ENCODE measurements around the gene SMIM41.

SMIM41 gene

DNA sequence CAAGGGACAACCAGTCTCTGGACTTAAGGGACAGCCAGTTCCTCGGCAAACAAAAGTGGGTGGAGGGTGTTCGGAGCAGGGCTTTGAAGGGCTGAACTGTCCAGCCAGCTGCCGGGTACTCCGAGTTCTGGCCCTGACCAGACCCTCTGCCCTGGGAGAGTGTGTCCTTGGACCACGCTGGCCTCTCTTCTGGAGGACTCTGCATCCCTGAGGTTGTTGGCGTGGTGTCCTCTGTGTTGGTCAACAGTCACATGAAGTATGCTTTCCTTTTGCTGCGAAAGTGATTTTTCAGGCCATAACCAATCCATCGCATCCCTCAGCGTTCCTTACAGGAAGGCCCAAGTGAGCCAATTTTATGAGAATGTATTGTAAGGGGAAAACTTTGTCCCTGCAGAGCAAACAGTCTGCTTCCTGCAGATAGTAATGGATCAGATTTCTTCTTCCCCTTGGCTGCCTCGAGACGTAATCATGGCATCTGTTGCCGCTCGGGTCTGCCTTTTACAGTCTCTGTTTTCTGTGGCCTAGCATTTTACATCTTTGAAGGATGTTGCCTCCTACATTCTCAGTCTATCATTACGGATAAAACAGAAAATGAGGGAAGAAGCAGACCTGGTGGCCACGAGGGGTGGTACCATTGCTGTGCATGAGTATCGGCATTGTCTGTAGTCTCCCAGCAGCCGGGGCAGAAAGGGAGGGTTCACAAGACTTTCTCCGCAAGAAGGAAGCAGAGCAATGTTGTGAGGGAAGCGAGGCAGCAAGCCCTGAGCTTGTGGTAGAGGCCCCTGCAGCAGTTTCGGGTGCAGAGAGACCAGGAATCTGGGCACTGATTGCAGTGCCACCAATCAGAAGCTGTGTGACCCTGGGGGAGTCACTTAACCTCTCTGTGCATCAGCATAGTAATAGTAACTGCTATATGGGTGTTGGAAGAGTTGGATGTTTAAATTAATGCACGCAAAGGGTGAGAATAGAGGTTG is 47.4 kb downstream of the SMIM41 start:
- 0 out of 2 replicates have a peak, but pooled peaks cover 4% of the 10 kb centered on the region for H3F3A ChIP-seq (ENCODE audit: control insufficient read depth, insufficient read depth)
- no peak overlapping the region for H3K4me2 ChIP-seq (ENCODE audit: low read length)
- TF ChIP-seq EZH2phosphoT487 (IDR thresholded peaks at IDR 0.05; ENCODE audit: borderline replicate concordance, low read length) = no peak
- TF ChIP-seq, protein P1, sequence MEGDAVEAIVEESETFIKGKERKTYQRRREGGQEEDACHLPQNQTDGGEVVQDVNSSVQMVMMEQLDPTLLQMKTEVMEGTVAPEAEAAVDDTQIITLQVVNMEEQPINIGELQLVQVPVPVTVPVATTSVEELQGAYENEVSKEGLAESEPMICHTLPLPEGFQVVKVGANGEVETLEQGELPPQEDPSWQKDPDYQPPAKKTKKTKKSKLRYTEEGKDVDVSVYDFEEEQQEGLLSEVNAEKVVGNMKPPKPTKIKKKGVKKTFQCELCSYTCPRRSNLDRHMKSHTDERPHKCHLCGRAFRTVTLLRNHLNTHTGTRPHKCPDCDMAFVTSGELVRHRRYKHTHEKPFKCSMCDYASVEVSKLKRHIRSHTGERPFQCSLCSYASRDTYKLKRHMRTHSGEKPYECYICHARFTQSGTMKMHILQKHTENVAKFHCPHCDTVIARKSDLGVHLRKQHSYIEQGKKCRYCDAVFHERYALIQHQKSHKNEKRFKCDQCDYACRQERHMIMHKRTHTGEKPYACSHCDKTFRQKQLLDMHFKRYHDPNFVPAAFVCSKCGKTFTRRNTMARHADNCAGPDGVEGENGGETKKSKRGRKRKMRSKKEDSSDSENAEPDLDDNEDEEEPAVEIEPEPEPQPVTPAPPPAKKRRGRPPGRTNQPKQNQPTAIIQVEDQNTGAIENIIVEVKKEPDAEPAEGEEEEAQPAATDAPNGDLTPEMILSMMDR (IDR thresholded peaks at IDR 0.05; ENCODE audit: low read depth, low read length, poor library complexity, severe bottlenecking) = no peak
- no peaks in the 10 kb centered on the region for H3K9me3 ChIP-seq (ENCODE audit: control insufficient read depth, insufficient read depth, low read length)
- no peak overlapping the region for H3K27ac ChIP-seq (ENCODE audit: low read depth, low read length)
- H3K4me1 ChIP-seq (ENCODE audit: control insufficient read depth, low read length) = peaks cover 28% of the 10 kb centered on the region
- H3K4me3 ChIP-seq (ENCODE audit: low read length) = no peak overlapping the region
- no peaks in the 10 kb centered on the region for H3K36me3 ChIP-seq (ENCODE audit: control insufficient read depth, low read length)
- H3K27me3 ChIP-seq (ENCODE audit: control insufficient read depth, low read length) = no peaks in the 10 kb centered on the region; the same call in 1 of the 2 replicates
- H3K9me2 ChIP-seq (replicated peaks; ENCODE audit: control insufficient read depth, low read length) = no peaks in the 10 kb centered on the region
- H4K20me1 ChIP-seq (ENCODE audit: control insufficient read depth, insufficient read depth, low read depth, low read length) = no peaks in the 10 kb centered on the region
- H3K79me2 ChIP-seq (ENCODE audit: control insufficient read depth, low read length) = no peaks in the 10 kb centered on the region

DNA sequence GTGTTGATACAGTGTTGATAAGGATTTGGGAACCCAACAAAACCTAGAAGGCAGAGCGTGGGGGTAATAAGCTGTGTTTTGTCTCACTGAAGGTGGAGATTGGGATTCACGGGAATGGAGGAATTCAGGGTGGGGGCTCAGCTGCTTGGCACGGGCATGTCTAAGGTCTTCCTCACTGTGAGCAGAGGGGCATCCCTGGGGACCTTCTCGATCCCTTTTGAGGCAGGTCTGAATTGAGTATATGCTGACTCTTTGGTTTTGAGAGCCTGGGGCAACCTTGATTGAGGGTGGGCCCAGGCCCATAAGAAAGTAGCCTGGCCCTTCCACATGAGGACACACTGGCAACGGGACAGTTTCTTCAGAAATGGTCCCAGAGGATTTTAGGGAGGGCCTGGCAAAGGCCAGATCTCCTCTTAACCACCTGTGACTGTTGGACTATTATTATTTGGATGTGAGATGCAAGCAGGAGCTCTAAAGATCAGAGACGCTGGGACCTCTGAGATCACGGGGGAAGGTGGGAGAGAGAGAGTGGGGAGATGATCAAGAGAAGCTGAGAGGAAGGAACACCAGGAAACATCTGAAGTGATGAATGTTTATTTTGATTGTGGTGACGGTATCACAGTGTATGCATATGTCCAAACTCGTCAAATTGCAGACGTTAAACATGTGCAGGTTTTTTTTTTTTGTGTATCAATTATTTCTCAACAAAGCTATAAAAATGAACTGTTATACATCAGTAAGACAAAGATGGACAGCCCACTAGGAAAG is 48.4 kb downstream of the SMIM41 start:
- peaks cover 4% of the 10 kb centered on the region; the same call in 1 of the 2 replicates for H3K27me3 ChIP-seq (ENCODE audit: control insufficient read depth, low read length)
- peaks cover 19% of the 10 kb centered on the region for H3K4me1 ChIP-seq (ENCODE audit: control insufficient read depth, low read length)

DNA sequence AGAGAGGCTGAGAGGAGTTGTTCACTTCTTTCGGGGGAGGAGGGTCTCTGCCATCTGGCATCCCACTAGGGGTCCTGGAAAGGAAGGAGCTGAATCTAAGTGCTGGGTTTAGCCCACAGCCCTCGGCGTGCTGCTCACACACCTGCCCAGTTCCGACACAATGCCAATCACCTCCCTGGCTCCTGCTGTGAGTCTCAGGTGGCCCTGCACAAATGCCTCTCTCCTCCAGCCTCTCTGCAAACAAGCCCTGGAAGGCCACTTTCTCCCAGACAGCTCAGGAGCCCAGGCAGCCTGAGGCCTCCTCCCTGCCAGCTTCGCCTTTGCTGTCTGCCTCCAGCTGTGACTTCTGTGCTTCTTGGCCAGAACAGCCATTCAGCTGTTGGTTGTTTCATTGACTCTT is 51.2 kb downstream of the SMIM41 start:
- H3K9me3 ChIP-seq (ENCODE audit: control insufficient read depth, insufficient read depth, low read length) = no peaks in the 10 kb centered on the region
- H3K36me3 ChIP-seq (ENCODE audit: control insufficient read depth, low read length) = no peaks in the 10 kb centered on the region
- H3K4me1 ChIP-seq (ENCODE audit: control insufficient read depth, low read length) = no peaks in the 10 kb centered on the region
- H3K79me2 ChIP-seq (ENCODE audit: control insufficient read depth, low read length) = no peaks in the 10 kb centered on the region
- no peaks in the 10 kb centered on the region for H4K20me1 ChIP-seq (ENCODE audit: control insufficient read depth, insufficient read depth, low read depth, low read length)
- no peak overlapping the region for H3K4me2 ChIP-seq (ENCODE audit: low read length)
- TF ChIP-seq, protein P1 (IDR thresholded peaks at IDR 0.05; ENCODE audit: low read depth, low read length, poor library complexity, severe bottlenecking) = no peak
- no peak for TF ChIP-seq EZH2phosphoT487 (IDR thresholded peaks at IDR 0.05; ENCODE audit: borderline replicate concordance, low read length)
- H3K27ac ChIP-seq (ENCODE audit: low read depth, low read length) = no peak overlapping the region
- no peaks in the 10 kb centered on the region for H3K9me2 ChIP-seq (replicated peaks; ENCODE audit: control insufficient read depth, low read length)
- peaks cover 6% of the 10 kb centered on the region; the same call in 1 of the 2 replicates for H3K27me3 ChIP-seq (ENCODE audit: control insufficient read depth, low read length)
- no peaks in the 10 kb centered on the region for H3F3A ChIP-seq (ENCODE audit: control insufficient read depth, insufficient read depth)
- H3K4me3 ChIP-seq (ENCODE audit: low read length) = no peak overlapping the region

More for the DNA sequence above, 48.4 kb downstream of the SMIM41 start:
- no peak for TF ChIP-seq EZH2phosphoT487 (IDR thresholded peaks at IDR 0.05; ENCODE audit: borderline replicate concordance, low read length)
- TF ChIP-seq, protein P1 (IDR thresholded peaks at IDR 0.05; ENCODE audit: low read depth, low read length, poor library complexity, severe bottlenecking) = no peak
- no peaks in the 10 kb centered on the region for H3K36me3 ChIP-seq (ENCODE audit: control insufficient read depth, low read length)
- H3F3A ChIP-seq (ENCODE audit: control insufficient read depth, insufficient read depth) = no peaks in the 10 kb centered on the region
- no peak overlapping the region for H3K27ac ChIP-seq (ENCODE audit: low read depth, low read length)
- H3K4me3 ChIP-seq (ENCODE audit: low read length) = no peak overlapping the region
- no peaks in the 10 kb centered on the region for H4K20me1 ChIP-seq (ENCODE audit: control insufficient read depth, insufficient read depth, low read depth, low read length)
- H3K4me2 ChIP-seq (ENCODE audit: low read length) = no peak overlapping the region
- H3K79me2 ChIP-seq (ENCODE audit: control insufficient read depth, low read length) = no peaks in the 10 kb centered on the region
- H3K9me3 ChIP-seq (ENCODE audit: control insufficient read depth, insufficient read depth, low read length) = no peaks in the 10 kb centered on the region
- H3K9me2 ChIP-seq (replicated peaks; ENCODE audit: control insufficient read depth, low read length) = no peaks in the 10 kb centered on the region

All from DOHH2 (cell line).